Myocyte (in vitro differentiated cells): ENCODE results near the gene SULF2. TPM values are rescaled to one million over a fixed set of nuclear protein-coding genes. Genes with fewer than 3 reads are reported as not detected.
"Not testable (repeated sequence)": the region's sequence is repeated elsewhere in the genome, so short reads cannot be mapped to it uniquely, and the experiment has no call there.

Experiments used
- DNase-seq: peaks from one replicate; pipeline ENCODE4 v3.0.0-alpha.2; 2012; ENCODE audit warnings: low read depth
- polyA plus RNA-seq: library from polyadenylated mRNA; unstranded; fragments of >200 nt; gene quantifications from one replicate; pipeline ENCODE4 v1.2.1, GENCODE V29; 2012; ENCODE audit warnings: missing spikeins
- total RNA-seq: library from RNA; depleted of rRNA; stranded (reverse); fragments of >200 nt; gene quantifications from 2 replicates; pipeline ENCODE4 v1.2.3, GENCODE V29; 2014

Gene SULF2
- 2.6 and 6.0 TPM in 2 replicates for total RNA-seq
- polyA plus RNA-seq: 3.8 TPM

GRCh38 chr20:47785311-47785853 lies at the start of gene SULF2:
SULF2 (minus strand) TSS chr20:47785481; CDS start chr20:47757363, 28,118 bp downstream.
- DNase-seq: no peak

GRCh38 chr20:47831675-47832074 lies 46.4 kb upstream of the SULF2 start:
- not testable (repeated sequence) for DNase-seq

- DNase-seq: not testable (repeated sequence)
Measured at GRCh38 chr20:47826716-47827115, 41.4 kb upstream of the SULF2 start.

GRCh38 chr20:47826006-47826405 lies 40.7 kb upstream of the SULF2 start:
- not testable (repeated sequence) for DNase-seq

- no peak for DNase-seq
Measured at GRCh38 chr20:47825011-47825762, 39.9 kb upstream of the SULF2 start.

GRCh38 chr20:47823941-47824340 lies 38.7 kb upstream of the SULF2 start:
- DNase-seq: not testable (repeated sequence)

GRCh38 chr20:47821481-47822100 lies 36.3 kb upstream of the SULF2 start:
- DNase-seq: no peak

GRCh38 chr20:47818996-47819609 lies 33.8 kb upstream of the SULF2 start:
- no peak for DNase-seq

GRCh38 chr20:47818466-47818865 lies 33.2 kb upstream of the SULF2 start:
- DNase-seq: no peak

GRCh38 chr20:47818016-47818415 lies 32.7 kb upstream of the SULF2 start:
- no peak for DNase-seq

- no peak for DNase-seq
Measured at GRCh38 chr20:47817573-47817972, 32.3 kb upstream of the SULF2 start.

GRCh38 chr20:47816487-47817451 lies 31.5 kb upstream of the SULF2 start:
- no peak for DNase-seq

- no peak for DNase-seq
Measured at GRCh38 chr20:47815866-47816265, 30.6 kb upstream of the SULF2 start.

GRCh38 chr20:47815416-47815806 lies 30.1 kb upstream of the SULF2 start:
- DNase-seq: no peak

- no peak for DNase-seq
Measured at GRCh38 chr20:47814632-47815415, 29.5 kb upstream of the SULF2 start.

- DNase-seq: no peak
Measured at GRCh38 chr20:47810721-47811347, 25.6 kb upstream of the SULF2 start.

GRCh38 chr20:47810116-47810677 lies 24.9 kb upstream of the SULF2 start:
- no peak for DNase-seq

GRCh38 chr20:47809161-47809960 lies 24.1 kb upstream of the SULF2 start:
- no peak for DNase-seq
